ENCODE data around the gene OR1J1. TPM values are rescaled to one million over a fixed set of nuclear protein-coding genes. Genes with fewer than 3 reads are reported as not detected.

The OR1J1 gene, protein sequence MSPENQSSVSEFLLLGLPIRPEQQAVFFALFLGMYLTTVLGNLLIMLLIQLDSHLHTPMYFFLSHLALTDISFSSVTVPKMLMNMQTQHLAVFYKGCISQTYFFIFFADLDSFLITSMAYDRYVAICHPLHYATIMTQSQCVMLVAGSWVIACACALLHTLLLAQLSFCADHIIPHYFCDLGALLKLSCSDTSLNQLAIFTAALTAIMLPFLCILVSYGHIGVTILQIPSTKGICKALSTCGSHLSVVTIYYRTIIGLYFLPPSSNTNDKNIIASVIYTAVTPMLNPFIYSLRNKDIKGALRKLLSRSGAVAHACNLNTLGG
- not detected in 3 replicates for total RNA-seq
- long read RNA-seq = 0 reads

GRCh38 chr9:122477826-122478225 is at the start of gene OR1J1:
Gene OR1J1 (minus strand): TSS chr9:122477926. CDS start chr9:122477926, 0 bp downstream.
- no peak within 1 kb of the TSS for H3K27ac Mint-ChIP-seq (ENCODE audit: unreplicated experiment)
- H3K4me3 Mint-ChIP-seq (ENCODE audit: unreplicated experiment) = no peak within 1 kb of the TSS
- H3K4me1 Mint-ChIP-seq (ENCODE audit: low read depth) = no peaks in the 10 kb centered on the region
- H3K27me3 Mint-ChIP-seq (ENCODE audit: low read depth) = peaks cover 64% of the 10 kb centered on the region
- no peak for TF ChIP-seq CTCF (IDR thresholded peaks at IDR 0.05)
- H3K36me3 Mint-ChIP-seq (ENCODE audit: low read depth) = no peaks in the 10 kb centered on the region
- no peak for DNase-seq (ENCODE audit: low spot score)
- H3K9me3 Mint-ChIP-seq (ENCODE audit: low read depth) = no peaks in the 10 kb centered on the region

GRCh38 chr9:122527193-122527592 is 49.5 kb upstream of the OR1J1 start, which contains the start of gene OR1N1:
Gene OR1N1 (minus strand): TSS chr9:122527293. CDS start chr9:122527293, 0 bp downstream.
- DNase-seq (ENCODE audit: low spot score) = no peak
- peaks cover 43% of the 10 kb centered on the region for H3K27me3 Mint-ChIP-seq (ENCODE audit: low read depth)
- no peak within 1 kb of the TSS for H3K27ac Mint-ChIP-seq (ENCODE audit: unreplicated experiment)
- no peaks in the 10 kb centered on the region for H3K36me3 Mint-ChIP-seq (ENCODE audit: low read depth)
- H3K4me3 Mint-ChIP-seq (ENCODE audit: unreplicated experiment) = no peak within 1 kb of the TSS
- peaks cover 2% of the 10 kb centered on the region for H3K9me3 Mint-ChIP-seq (ENCODE audit: low read depth)
- H3K4me1 Mint-ChIP-seq (ENCODE audit: low read depth) = no peaks in the 10 kb centered on the region
- no peak for TF ChIP-seq CTCF (IDR thresholded peaks at IDR 0.05)

- Mint-ChIP-seq H3K9me3 (ENCODE audit: low read depth) (peaks cover 2% of the 10 kb centered on the region), H3K27me3 (ENCODE audit: low read depth) (peaks cover 46% of the 10 kb centered on the region), H3K36me3 (ENCODE audit: low read depth) (no peaks in the 10 kb centered on the region), H3K4me1 (ENCODE audit: low read depth) (no peaks in the 10 kb centered on the region), H3K27ac (ENCODE audit: unreplicated experiment) (no peak overlapping the region), H3K4me3 (ENCODE audit: unreplicated experiment) (no peak overlapping the region)
- no peak for TF ChIP-seq CTCF (IDR thresholded peaks at IDR 0.05)
- no peak for DNase-seq (ENCODE audit: low spot score)
Measured at GRCh38 chr9:122526602-122527001, 48.9 kb upstream of the OR1J1 start.

DNA sequence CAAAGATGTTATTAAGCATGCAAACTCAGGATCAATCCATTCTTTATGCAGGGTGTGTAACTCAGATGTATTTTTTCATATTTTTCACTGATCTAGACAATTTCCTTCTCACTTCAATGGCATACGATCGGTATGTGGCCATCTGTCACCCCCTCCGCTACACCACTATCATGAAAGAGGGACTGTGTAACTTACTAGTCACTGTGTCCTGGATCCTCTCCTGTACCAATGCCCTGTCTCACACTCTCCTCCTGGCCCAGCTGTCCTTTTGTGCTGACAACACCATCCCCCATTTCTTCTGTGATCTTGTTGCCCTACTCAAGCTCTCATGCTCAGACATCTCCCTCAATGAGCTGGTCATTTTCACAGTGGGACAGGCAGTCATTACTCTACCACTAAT is 41.6 kb upstream of the OR1J1 start:
- Mint-ChIP-seq H3K27ac (ENCODE audit: unreplicated experiment) (no peak overlapping the region), H3K36me3 (ENCODE audit: low read depth) (no peaks in the 10 kb centered on the region), H3K9me3 (ENCODE audit: low read depth) (no peaks in the 10 kb centered on the region), H3K27me3 (ENCODE audit: low read depth) (peaks cover 33% of the 10 kb centered on the region), H3K4me3 (ENCODE audit: unreplicated experiment) (no peak overlapping the region), H3K4me1 (ENCODE audit: low read depth) (no peaks in the 10 kb centered on the region)
- no peak for TF ChIP-seq CTCF (IDR thresholded peaks at IDR 0.05)
- DNase-seq (ENCODE audit: low spot score) = no peak

DNA sequence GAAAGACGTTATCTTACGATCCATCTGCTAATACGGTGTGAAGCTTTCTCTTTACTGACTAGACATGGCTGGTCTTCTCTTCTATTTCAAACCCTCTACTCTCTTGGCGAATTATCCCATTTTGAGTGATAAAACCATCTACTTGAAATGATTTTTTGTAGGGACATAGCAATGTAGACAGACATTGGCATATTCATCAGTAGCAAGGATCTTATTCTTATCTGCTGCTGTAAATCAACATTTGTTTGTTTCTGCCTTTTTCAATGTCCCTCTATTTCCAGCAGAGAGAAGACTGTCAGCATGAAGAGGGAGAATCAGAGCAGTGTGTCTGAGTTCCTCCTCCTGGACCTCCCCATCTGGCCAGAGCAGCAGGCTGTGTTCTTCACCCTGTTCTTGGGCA is 41.1 kb upstream of the OR1J1 start, which contains the start of gene OR1J4:
TSS of gene OR1J4 (plus strand) at position 301 of the 400 bp plus-strand sequence. CDS start at position 301, 0 bp downstream.
- no peaks in the 10 kb centered on the region for H3K36me3 Mint-ChIP-seq (ENCODE audit: low read depth)
- TF ChIP-seq CTCF (IDR thresholded peaks at IDR 0.05) = no peak
- no peaks in the 10 kb centered on the region for H3K4me1 Mint-ChIP-seq (ENCODE audit: low read depth)
- peaks cover 36% of the 10 kb centered on the region for H3K27me3 Mint-ChIP-seq (ENCODE audit: low read depth)
- no peak for DNase-seq (ENCODE audit: low spot score)
- H3K9me3 Mint-ChIP-seq (ENCODE audit: low read depth) = no peaks in the 10 kb centered on the region
- H3K4me3 Mint-ChIP-seq (ENCODE audit: unreplicated experiment) = no peak within 1 kb of the TSS
- no peak within 1 kb of the TSS for H3K27ac Mint-ChIP-seq (ENCODE audit: unreplicated experiment)

Measured in chondrocyte (in vitro differentiated cells).